ENCODE data around the gene CD99L2.

DNA sequence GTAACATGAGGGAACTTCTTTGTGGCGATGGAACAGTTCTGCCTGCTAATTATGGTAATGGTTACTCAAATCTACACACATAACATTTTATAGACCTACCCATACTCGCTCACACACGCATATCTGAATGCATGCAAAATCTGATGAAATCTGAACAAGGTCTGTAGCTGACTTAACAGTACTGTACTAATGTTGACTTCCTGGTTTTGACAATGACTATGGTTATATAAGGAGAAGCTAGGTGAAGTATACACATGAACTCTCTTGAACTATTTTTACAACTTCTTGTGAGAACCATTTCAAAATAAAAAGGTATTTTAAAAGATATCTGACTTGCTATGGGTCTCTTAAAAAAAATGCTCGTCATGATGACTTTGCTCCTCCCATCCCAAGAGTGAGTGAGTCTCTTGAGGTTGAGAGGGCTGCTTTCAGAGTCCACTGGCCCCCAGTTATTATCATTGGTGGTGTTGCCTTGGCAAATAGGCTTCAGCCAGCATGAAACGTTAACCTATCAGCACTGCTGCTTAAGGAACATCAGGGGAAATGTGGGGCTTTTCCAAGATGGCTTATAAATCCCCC lies 105.4 kb downstream of the CD99L2 start:
- TF ChIP-seq POLR2A (IDR thresholded peaks at IDR 0.05; ENCODE audit: extremely low read depth, insufficient read length) = no peak
- TF ChIP-seq, protein P1, sequence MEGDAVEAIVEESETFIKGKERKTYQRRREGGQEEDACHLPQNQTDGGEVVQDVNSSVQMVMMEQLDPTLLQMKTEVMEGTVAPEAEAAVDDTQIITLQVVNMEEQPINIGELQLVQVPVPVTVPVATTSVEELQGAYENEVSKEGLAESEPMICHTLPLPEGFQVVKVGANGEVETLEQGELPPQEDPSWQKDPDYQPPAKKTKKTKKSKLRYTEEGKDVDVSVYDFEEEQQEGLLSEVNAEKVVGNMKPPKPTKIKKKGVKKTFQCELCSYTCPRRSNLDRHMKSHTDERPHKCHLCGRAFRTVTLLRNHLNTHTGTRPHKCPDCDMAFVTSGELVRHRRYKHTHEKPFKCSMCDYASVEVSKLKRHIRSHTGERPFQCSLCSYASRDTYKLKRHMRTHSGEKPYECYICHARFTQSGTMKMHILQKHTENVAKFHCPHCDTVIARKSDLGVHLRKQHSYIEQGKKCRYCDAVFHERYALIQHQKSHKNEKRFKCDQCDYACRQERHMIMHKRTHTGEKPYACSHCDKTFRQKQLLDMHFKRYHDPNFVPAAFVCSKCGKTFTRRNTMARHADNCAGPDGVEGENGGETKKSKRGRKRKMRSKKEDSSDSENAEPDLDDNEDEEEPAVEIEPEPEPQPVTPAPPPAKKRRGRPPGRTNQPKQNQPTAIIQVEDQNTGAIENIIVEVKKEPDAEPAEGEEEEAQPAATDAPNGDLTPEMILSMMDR (IDR thresholded peaks at IDR 0.05; ENCODE audit: low read depth, low read length) = no peak
- TF ChIP-seq, protein P2, sequence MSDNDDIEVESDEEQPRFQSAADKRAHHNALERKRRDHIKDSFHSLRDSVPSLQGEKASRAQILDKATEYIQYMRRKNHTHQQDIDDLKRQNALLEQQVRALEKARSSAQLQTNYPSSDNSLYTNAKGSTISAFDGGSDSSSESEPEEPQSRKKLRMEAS (IDR thresholded peaks at IDR 0.05; ENCODE audit: low read depth, low read length) = no peak
- no peak for TF ChIP-seq MYC (IDR thresholded peaks at IDR 0.05; ENCODE audit: low read depth, low read length)
